Naive thymus-derived CD4-positive, alpha-beta T cell (primary cell): ENCODE data around the gene GEMIN7. TPM values are rescaled to one million over a fixed set of nuclear protein-coding genes. Genes with fewer than 3 reads are reported as not detected.

Experiments
- ATAC-seq: fragments of 150-1000 bp; cut with Tn5 transposase; 2 replicates; pipeline ENCODE4 v1.10.0; 2021; ENCODE audit warnings: mild to moderate bottlenecking, moderate library complexity
- CTCF ChIA-PET: fragments of 350-600 bp; sonication (Branson Sonifier 250); formaldehyde crosslinking; loops from one replicate; lab custom pipeline; 2021; ENCODE audit warnings: antibody characterized with exemption; lab: Charles Lee
- POLR2A ChIA-PET: fragments of 350-600 bp; sonication (Branson Sonifier 250); formaldehyde crosslinking; loops from one replicate; lab custom pipeline; 2021; ENCODE audit warnings: antibody characterized with exemption, inconsistent platforms; lab: Charles Lee
- DNase-seq, 9 donors: peaks; one replicate each; pipeline versions ENCODE4 v3.0.0 to v3.0.0-alpha.2; 2020 to 2022; ENCODE audit warnings: mixed read lengths in 1 of 9
- H3K27ac ChIP-seq: one replicate; pipeline ENCODE4 v1.7.0; 2013; ENCODE audit warnings: mild to moderate bottlenecking, low read depth, low read length, moderate library complexity
- H3K27me3 ChIP-seq, 2 donors: one replicate each; pipeline ENCODE4 v1.7.0; 2013; ENCODE audit warnings: low read length in 2 of 2, mild to moderate bottlenecking in 2 of 2, moderate library complexity in 2 of 2; ENCODE audit not compliant: control insufficient read depth in 2 of 2, insufficient read depth in 2 of 2
- H3K36me3 ChIP-seq, 3 experiments: 1 replicate in 2 of 3; 2 replicates in 1 of 3; pipeline ENCODE4 v1.7.0; 2013; ENCODE audit warnings: low read length in 3 of 3, mild to moderate bottlenecking in 3 of 3, moderate library complexity in 1 of 3; ENCODE audit not compliant: insufficient read depth in 3 of 3, control insufficient read depth in 2 of 3
- H3K4me1 ChIP-seq, 2 donors: one replicate each; pipeline ENCODE4 v1.7.0; 2013; ENCODE audit warnings: low read length in 2 of 2, mild to moderate bottlenecking in 2 of 2, moderate library complexity in 1 of 2; ENCODE audit not compliant: control insufficient read depth in 2 of 2, insufficient read depth in 2 of 2
- H3K4me3 ChIP-seq: 2 replicates; pipeline ENCODE4 v1.7.0; 2013; ENCODE audit warnings: mild to moderate bottlenecking, low read length
- H3K9me3 ChIP-seq, 3 experiments: 1 replicate in 2 of 3; 2 replicates in 1 of 3; pipeline ENCODE4 v1.7.0; 2013; ENCODE audit warnings: low read length in 3 of 3; ENCODE audit not compliant: control insufficient read depth in 2 of 3
- H3K27ac Mint-ChIP-seq, 9 donors: one replicate each; pipeline ENCODE4 v1.8.0; 2020 to 2022; ENCODE audit warnings: mixed read lengths in 9 of 9, mild to moderate bottlenecking in 8 of 9, moderate library complexity in 5 of 9, inconsistent platforms in 2 of 9
- H3K27me3 Mint-ChIP-seq, 5 donors: one replicate each; pipeline ENCODE4 v1.8.0; 2021 to 2022; ENCODE audit warnings: mixed read lengths in 5 of 5, mild to moderate bottlenecking in 1 of 5
- H3K36me3 Mint-ChIP-seq, 5 donors: one replicate each; pipeline ENCODE4 v1.8.0; 2020 to 2022; ENCODE audit warnings: mixed read lengths in 5 of 5, mild to moderate bottlenecking in 3 of 5, inconsistent platforms in 1 of 5
- H3K4me1 Mint-ChIP-seq, 7 donors: one replicate each; pipeline ENCODE4 v1.8.0; 2020 to 2022; ENCODE audit warnings: mixed read lengths in 7 of 7, mild to moderate bottlenecking in 3 of 7, inconsistent platforms in 1 of 7
- H3K4me3 Mint-ChIP-seq, 10 donors: one replicate each; pipeline ENCODE4 v1.8.0; 2020 to 2022; ENCODE audit warnings: mild to moderate bottlenecking in 10 of 10, mixed read lengths in 10 of 10, moderate library complexity in 6 of 10, inconsistent platforms in 2 of 10
- H3K9me3 Mint-ChIP-seq, 11 donors: one replicate each; pipeline ENCODE4 v1.8.0; 2020 to 2022; ENCODE audit warnings: mixed read lengths in 11 of 11, mild to moderate bottlenecking in 4 of 11, inconsistent platforms in 1 of 11, moderate library complexity in 1 of 11
- intact Hi-C, 2 donors: fragments of 100-400 bp; cut with micrococcal nuclease; formaldehyde crosslinking; loops; one replicate each; pipeline ENCODE4 v1.15.1; 2023
- polyA plus RNA-seq, 2 donors: library from polyadenylated mRNA; unstranded; fragments of 300-500 nt; fragmentation: Illumina TruSeq; gene quantifications; one replicate each; pipeline ENCODE4 v1.2.3, GENCODE V29; 2021
- total RNA-seq, 6 experiments: library from RNA in 5 of 6; stranded (reverse) in 5 of 6; gene quantifications; 1 replicate in 5 of 6; 2 replicates in 1 of 6; pipeline ENCODE4 v1.2.3 and lab custom pipeline; 2021 to 2026

The GEMIN7 gene
- total and polyA plus RNA-seq, 7 experiments from 2014 or later, result 4.9 to 65.5 (median 18.7) TPM

- ATAC-seq (peak; percentile 85), DNase-seq (peak in 3 of 9 donors; percentile 9 to 19 (median 18))
- Mint-ChIP-seq H3K27me3 (no peaks in the 10 kb centered on the region), H3K4me1 (peaks cover 39 to 54% (median 43%) of the 10 kb centered on the region in 7 donors), H3K27ac (peak overlapping the region; percentile 45 to 81 (median 69)), H3K4me3 (peak overlapping the region in 8 of 10 donors; percentile 3 to 73 (median 50)), H3K9me3 (no peaks in the 10 kb centered on the region), H3K36me3 (peaks cover 0 to 16% (median 3%) of the 10 kb centered on the region in 5 donors)
- Histone ChIP-seq H3K27ac (peak overlapping the region; percentile 6), H3K9me3 (no peaks in the 10 kb centered on the region), H3K27me3 (no peaks in the 10 kb centered on the region), H3K4me1 (peaks cover 3 to 12% of the 10 kb centered on the region in 2 donors), H3K4me3 (no peak overlapping the region), H3K36me3 (peaks cover 0 to 51% (median 12%) of the 10 kb centered on the region in 3 experiments)
- intact Hi-C loops, result loop anchor here in 1 of 2 donors (2.0 kb wide), 1 partner anchor 30 kb away; no protein-coding TSS in a partner anchor
- ChIA-PET CTCF (no interaction called here), POLR2A (no interaction called here)
Measured at GRCh38 chr19:45047188-45047797, 31.8 kb upstream of the GEMIN7 start.

- ChIA-PET POLR2A (interaction anchor here (0.6 kb wide), 1 partner anchor 11 kb away, joined by 3 read pairs; no protein-coding TSS in a partner anchor), CTCF (no interaction called here)
- Mint-ChIP-seq H3K4me1 (peaks cover 39 to 50% (median 43%) of the 10 kb centered on the region in 7 donors), H3K27ac (peak overlapping the region in 6 of 9 donors; percentile 7 to 64 (median 18)), H3K27me3 (no peaks in the 10 kb centered on the region), H3K4me3 (no peak overlapping the region), H3K36me3 (peaks cover 0 to 21% (median 3%) of the 10 kb centered on the region in 5 donors), H3K9me3 (no peaks in the 10 kb centered on the region)
- no peak for DNase-seq
- intact Hi-C loops, result no loop called here
- Histone ChIP-seq H3K4me1 (peaks cover 3 to 12% of the 10 kb centered on the region in 2 donors), H3K4me3 (no peak overlapping the region), H3K27ac (no peak overlapping the region), H3K27me3 (no peaks in the 10 kb centered on the region), H3K9me3 (no peaks in the 10 kb centered on the region), H3K36me3 (peaks cover 0 to 60% (median 18%) of the 10 kb centered on the region in 3 experiments)
- no peak for ATAC-seq
Measured at GRCh38 chr19:45049073-45049736, 29.9 kb upstream of the GEMIN7 start.

GRCh38 chr19:45050036-45050435 is 29.0 kb upstream of the GEMIN7 start:
- Histone ChIP-seq H3K36me3 (peaks cover 0 to 60% (median 18%) of the 10 kb centered on the region in 3 experiments), H3K27ac (no peak overlapping the region), H3K9me3 (no peaks in the 10 kb centered on the region), H3K27me3 (no peaks in the 10 kb centered on the region), H3K4me3 (no peak overlapping the region), H3K4me1 (peaks cover 3 to 12% of the 10 kb centered on the region in 2 donors)
- peak overlapping the region in 4 of 9 donors; percentile 10 to 74 (median 51) for H3K27ac Mint-ChIP-seq
- ChIA-PET CTCF (no interaction called here), POLR2A (no interaction called here)
- intact Hi-C loops, result no loop called here
- ATAC-seq (no peak), DNase-seq (no peak)
- H3K4me1 Mint-ChIP-seq, result peaks cover 36 to 45% (median 42%) of the 10 kb centered on the region in 7 donors
- no peaks in the 10 kb centered on the region for H3K27me3 Mint-ChIP-seq
- H3K36me3 Mint-ChIP-seq, result peaks cover 0 to 23% (median 3%) of the 10 kb centered on the region in 5 donors
- H3K9me3 Mint-ChIP-seq, result no peaks in the 10 kb centered on the region
- no peak overlapping the region for H3K4me3 Mint-ChIP-seq

- Mint-ChIP-seq H3K4me3 (no peak overlapping the region), H3K4me1 (peaks cover 18 to 34% (median 22%) of the 10 kb centered on the region in 7 donors), H3K36me3 (peaks cover 0 to 18% (median 0%) of the 10 kb centered on the region in 5 donors), H3K27me3 (no peaks in the 10 kb centered on the region), H3K9me3 (no peaks in the 10 kb centered on the region), H3K27ac (peak overlapping the region in 4 of 9 donors; percentile 2 to 63 (median 18))
- no peak for DNase-seq
- no peaks in the 10 kb centered on the region for H3K27me3 ChIP-seq
- H3K4me3 ChIP-seq, result no peak overlapping the region
- ChIA-PET CTCF (no interaction called here), POLR2A (no interaction called here)
- ATAC-seq, result peak; percentile 55
- H3K9me3 ChIP-seq, result no peaks in the 10 kb centered on the region
- H3K27ac ChIP-seq, result no peak overlapping the region
- H3K36me3 ChIP-seq, result peaks cover 0 to 60% (median 19%) of the 10 kb centered on the region in 3 experiments
- intact Hi-C loops, result no loop called here
- peaks cover 3 to 4% of the 10 kb centered on the region in 2 donors for H3K4me1 ChIP-seq
Measured at GRCh38 chr19:45051929-45052579, 27.0 kb upstream of the GEMIN7 start.

GRCh38 chr19:45056831-45057230 is 22.2 kb upstream of the GEMIN7 start:
- no peaks in the 10 kb centered on the region for H3K27me3 ChIP-seq
- peaks cover 0 to 98% (median 42%) of the 10 kb centered on the region in 3 experiments for H3K36me3 ChIP-seq
- no peak for ATAC-seq
- H3K4me1 Mint-ChIP-seq, result peaks cover 0 to 21% (median 7%) of the 10 kb centered on the region in 7 donors
- ChIA-PET POLR2A (interaction anchor here (0.6 kb wide), 1 partner anchor 20 kb away, joined by 3 read pairs; no protein-coding TSS in a partner anchor), CTCF (interaction anchor here (0.6 to 1.1 kb wide), 2 partner anchors 68 to 430 kb away, joined by 3 read pairs; no protein-coding TSS in a partner anchor)
- intact Hi-C loops, result no loop called here
- no peak overlapping the region for H3K4me3 ChIP-seq
- H3K36me3 Mint-ChIP-seq, result peaks cover 0 to 40% (median 5%) of the 10 kb centered on the region in 5 donors
- no peaks in the 10 kb centered on the region for H3K4me1 ChIP-seq
- H3K9me3 ChIP-seq, result no peaks in the 10 kb centered on the region
- H3K4me3 Mint-ChIP-seq, result no peak overlapping the region
- no peak overlapping the region for H3K27ac ChIP-seq
- no peak for DNase-seq
- H3K9me3 Mint-ChIP-seq, result peaks cover 0 to 2% (median 0%) of the 10 kb centered on the region in 11 donors
- no peaks in the 10 kb centered on the region for H3K27me3 Mint-ChIP-seq
- H3K27ac Mint-ChIP-seq, result no peak overlapping the region

- H3K4me3 Mint-ChIP-seq, result no peak overlapping the region
- Histone ChIP-seq H3K9me3 (no peaks in the 10 kb centered on the region), H3K4me3 (no peak overlapping the region), H3K27me3 (no peaks in the 10 kb centered on the region), H3K4me1 (no peaks in the 10 kb centered on the region), H3K36me3 (peaks cover 0 to 96% (median 46%) of the 10 kb centered on the region in 3 experiments), H3K27ac (no peak overlapping the region)
- H3K9me3 Mint-ChIP-seq, result peaks cover 0 to 2% (median 0%) of the 10 kb centered on the region in 11 donors
- no peak overlapping the region for H3K27ac Mint-ChIP-seq
- no peaks in the 10 kb centered on the region for H3K27me3 Mint-ChIP-seq
- DNase-seq (no peak), ATAC-seq (no peak)
- peaks cover 0 to 37% (median 5%) of the 10 kb centered on the region in 5 donors for H3K36me3 Mint-ChIP-seq
- intact Hi-C loops, result no loop called here
- CTCF ChIA-PET, result interaction anchor here (1.1 kb wide), 1 partner anchor 67 kb away, joined by 3 read pairs; no protein-coding TSS in a partner anchor
- POLR2A ChIA-PET, result interaction anchor here (0.6 kb wide), 1 partner anchor 21 kb away, joined by 3 read pairs; no protein-coding TSS in a partner anchor
- peaks cover 0 to 15% (median 3%) of the 10 kb centered on the region in 7 donors for H3K4me1 Mint-ChIP-seq
Measured at GRCh38 chr19:45057444-45057843, 21.6 kb upstream of the GEMIN7 start.
